ENCODE measurements around the gene REV3L.
A peak's percentile ranks its signal among the peaks of the same experiment; 100 is the strongest.

Gene REV3L

GRCh38 chr6:111258615-111259088 is 224.4 kb downstream of the REV3L start:
- H3K27ac ChIP-seq = peak overlapping the region; percentile 86
- TF ChIP-seq ZFX (IDR thresholded peaks at IDR 0.05; ENCODE audit: borderline replicate concordance) = no peak
- TF ChIP-seq, protein P1, sequence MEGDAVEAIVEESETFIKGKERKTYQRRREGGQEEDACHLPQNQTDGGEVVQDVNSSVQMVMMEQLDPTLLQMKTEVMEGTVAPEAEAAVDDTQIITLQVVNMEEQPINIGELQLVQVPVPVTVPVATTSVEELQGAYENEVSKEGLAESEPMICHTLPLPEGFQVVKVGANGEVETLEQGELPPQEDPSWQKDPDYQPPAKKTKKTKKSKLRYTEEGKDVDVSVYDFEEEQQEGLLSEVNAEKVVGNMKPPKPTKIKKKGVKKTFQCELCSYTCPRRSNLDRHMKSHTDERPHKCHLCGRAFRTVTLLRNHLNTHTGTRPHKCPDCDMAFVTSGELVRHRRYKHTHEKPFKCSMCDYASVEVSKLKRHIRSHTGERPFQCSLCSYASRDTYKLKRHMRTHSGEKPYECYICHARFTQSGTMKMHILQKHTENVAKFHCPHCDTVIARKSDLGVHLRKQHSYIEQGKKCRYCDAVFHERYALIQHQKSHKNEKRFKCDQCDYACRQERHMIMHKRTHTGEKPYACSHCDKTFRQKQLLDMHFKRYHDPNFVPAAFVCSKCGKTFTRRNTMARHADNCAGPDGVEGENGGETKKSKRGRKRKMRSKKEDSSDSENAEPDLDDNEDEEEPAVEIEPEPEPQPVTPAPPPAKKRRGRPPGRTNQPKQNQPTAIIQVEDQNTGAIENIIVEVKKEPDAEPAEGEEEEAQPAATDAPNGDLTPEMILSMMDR (IDR thresholded peaks at IDR 0.05) = no peak

GRCh38 chr6:111258010-111258409 is 225.0 kb downstream of the REV3L start:
- no peak overlapping the region for H3K27ac ChIP-seq
- TF ChIP-seq, protein P1 (IDR thresholded peaks at IDR 0.05) = no peak
- TF ChIP-seq ZFX (IDR thresholded peaks at IDR 0.05; ENCODE audit: borderline replicate concordance) = no peak

GRCh38 chr6:111256646-111257045 is 226.4 kb downstream of the REV3L start:
- 0 out of 2 replicates have a peak overlapping the region, but pooled peaks have one; percentile 21 for H3K27ac ChIP-seq
- TF ChIP-seq, protein P1 (IDR thresholded peaks at IDR 0.05) = peak; percentile 34
- TF ChIP-seq ZFX (IDR thresholded peaks at IDR 0.05; ENCODE audit: borderline replicate concordance) = no peak

- peak overlapping the region; percentile 21 for H3K27ac ChIP-seq
Observed at GRCh38 chr6:111255838-111256237, 227.2 kb downstream of the REV3L start.

DNA sequence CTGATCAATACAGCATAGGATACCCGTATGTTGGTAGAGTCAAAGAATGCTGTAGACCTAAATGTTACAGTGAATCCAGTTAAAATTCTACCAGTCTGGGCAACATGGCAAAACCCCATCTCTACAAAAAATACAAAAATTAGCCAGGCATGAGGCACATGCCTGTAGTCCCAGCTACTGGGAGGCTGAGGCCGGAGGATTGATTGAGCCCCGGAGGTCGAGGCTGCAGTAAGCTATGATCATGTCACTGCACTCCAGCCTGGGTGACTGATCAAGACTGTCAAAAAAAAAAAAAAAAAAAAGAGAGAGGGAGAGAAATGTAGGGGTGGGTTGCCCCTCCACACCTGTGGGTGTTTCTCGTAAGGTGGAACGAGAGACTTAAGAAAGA is 228.2 kb downstream of the REV3L start:
- no peak overlapping the region for H3K27ac ChIP-seq
- no peak for TF ChIP-seq ZFX (IDR thresholded peaks at IDR 0.05; ENCODE audit: borderline replicate concordance)
- TF ChIP-seq, protein P1 (IDR thresholded peaks at IDR 0.05) = no peak

GRCh38 chr6:111254004-111254778 is 228.8 kb downstream of the REV3L start:
- TF ChIP-seq, protein P1 (IDR thresholded peaks at IDR 0.05) = no peak
- TF ChIP-seq ZFX (IDR thresholded peaks at IDR 0.05; ENCODE audit: borderline replicate concordance) = no peak
- H3K27ac ChIP-seq = no peak overlapping the region

- no peak for TF ChIP-seq ZFX (IDR thresholded peaks at IDR 0.05; ENCODE audit: borderline replicate concordance)
- TF ChIP-seq, protein P1 (IDR thresholded peaks at IDR 0.05) = no peak
- no peak overlapping the region for H3K27ac ChIP-seq
Observed at GRCh38 chr6:111252726-111253125, 230.3 kb downstream of the REV3L start.
